GM21423 (cell line): ENCODE measurements around the gene ABHD14A.
A peak's percentile ranks its signal among the peaks of the same experiment; 100 is the strongest.

Source experiments
- ATAC-seq: cut with Tn5 transposase; IDR thresholded peaks from one replicate; pipeline ENCODE4 v1.9.1; 2021; ENCODE audit warnings: mild to moderate bottlenecking, moderate library complexity; ENCODE audit not compliant: unreplicated experiment

The ABHD14A gene

DNA sequence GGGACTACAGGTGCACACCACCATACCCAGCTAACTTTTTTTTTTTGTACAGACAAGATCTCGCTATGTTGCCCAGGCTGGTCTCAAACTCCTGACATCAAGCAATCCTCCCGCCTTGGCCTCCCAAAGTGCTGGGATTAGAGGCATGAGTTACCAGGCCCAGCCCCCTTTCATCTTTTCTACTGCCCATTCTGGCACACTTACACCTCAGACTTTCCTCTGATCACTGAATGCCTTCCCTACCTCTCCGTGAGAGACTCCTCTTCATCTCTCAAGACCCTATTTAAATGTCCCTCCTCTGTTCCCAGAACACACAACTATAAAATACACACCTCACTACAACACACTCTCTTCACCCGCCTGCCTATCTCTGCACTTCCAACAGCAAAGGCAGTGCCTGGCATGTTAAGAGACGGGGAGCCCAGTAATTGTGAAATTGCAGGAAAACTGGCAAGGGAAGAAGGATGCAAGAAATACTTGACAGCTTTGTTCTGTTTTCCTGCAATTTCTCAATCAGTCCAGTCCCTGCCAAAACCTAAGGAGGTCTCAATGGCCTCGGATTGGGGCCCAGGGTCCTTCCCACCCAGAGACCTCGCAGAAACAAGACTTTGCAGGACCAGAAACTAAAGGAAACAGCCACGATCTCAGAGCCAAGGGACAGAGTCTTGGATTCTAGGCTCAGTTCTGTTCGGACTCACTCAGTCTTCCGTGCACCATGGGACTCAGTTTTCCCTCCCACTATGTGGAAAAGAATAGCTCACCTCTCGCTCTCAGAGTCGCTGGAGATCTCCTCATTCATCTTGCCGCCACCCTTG lies 34.0 kb upstream of the ABHD14A start:
- no peak for ATAC-seq

DNA sequence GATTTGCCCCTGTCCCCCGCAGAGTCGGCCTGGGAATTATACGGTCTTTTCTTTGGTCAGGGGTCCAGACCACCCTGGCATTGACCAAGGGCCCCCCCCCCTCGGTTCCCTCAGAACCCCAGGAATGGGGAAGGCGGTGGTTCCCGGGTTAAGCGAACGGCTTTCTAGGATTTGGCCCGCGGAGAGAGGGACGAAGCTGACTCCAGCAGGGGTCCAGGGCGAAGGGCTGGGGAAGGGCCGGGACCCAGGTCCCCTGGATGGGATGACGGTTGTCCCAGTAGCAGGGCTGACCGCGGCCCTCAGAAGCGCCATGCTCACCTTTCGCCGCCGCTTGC lies 33.4 kb upstream of the ABHD14A start:
- no peak for ATAC-seq

GRCh38 chr3:51941798-51942602 lies 32.9 kb upstream of the ABHD14A start, which contains the start of the genes PARP3 and RRP9:
TSS of gene PARP3 (plus strand) at chr3:51942363. CDS start at chr3:51943356, 993 bp downstream.
TSS of gene RRP9 (minus strand) at chr3:51941904. CDS start at chr3:51941867, 37 bp downstream.
- ATAC-seq, result peak; percentile 86

DNA sequence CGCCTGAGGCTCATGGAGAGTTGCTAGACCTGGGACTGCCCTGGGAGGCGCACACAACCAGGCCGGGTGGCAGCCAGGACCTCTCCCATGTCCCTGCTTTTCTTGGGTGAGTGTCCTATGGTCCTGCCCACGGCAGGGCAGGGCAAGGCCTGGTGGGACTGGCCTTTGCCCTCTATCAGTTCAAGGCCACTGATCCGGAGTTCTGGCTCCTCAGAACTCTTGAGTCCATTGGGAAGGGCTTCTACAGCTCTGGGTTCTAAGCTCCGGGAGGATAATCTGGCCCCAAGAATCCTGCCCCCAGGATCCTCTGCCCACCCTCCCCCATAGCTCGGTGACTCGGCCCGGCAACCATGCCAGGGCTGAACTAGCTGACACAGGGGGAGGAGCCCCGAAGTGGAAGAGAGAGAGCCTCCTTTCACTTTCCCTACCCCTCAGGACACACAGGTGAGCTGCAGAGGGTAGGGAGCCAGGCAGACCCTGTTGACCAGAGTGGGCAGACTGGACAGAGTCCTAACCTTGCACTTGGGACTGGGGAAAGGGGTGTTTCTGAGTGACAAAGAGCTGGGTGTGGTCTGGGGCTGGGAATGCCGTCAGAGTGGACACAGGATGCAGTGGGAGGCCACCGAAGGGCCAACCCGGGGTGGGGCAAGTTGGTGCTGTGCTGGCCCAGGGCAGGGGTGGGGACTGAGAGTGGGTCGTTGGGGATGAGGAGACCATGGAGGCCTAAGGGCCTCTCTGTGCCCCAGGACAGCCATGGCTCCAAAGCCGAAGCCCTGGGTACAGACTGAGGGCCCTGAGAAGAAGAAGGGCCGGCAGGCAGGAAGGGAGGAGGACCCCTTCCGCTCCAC lies 32.0 kb upstream of the ABHD14A start:
- peak; percentile 28 for ATAC-seq

DNA sequence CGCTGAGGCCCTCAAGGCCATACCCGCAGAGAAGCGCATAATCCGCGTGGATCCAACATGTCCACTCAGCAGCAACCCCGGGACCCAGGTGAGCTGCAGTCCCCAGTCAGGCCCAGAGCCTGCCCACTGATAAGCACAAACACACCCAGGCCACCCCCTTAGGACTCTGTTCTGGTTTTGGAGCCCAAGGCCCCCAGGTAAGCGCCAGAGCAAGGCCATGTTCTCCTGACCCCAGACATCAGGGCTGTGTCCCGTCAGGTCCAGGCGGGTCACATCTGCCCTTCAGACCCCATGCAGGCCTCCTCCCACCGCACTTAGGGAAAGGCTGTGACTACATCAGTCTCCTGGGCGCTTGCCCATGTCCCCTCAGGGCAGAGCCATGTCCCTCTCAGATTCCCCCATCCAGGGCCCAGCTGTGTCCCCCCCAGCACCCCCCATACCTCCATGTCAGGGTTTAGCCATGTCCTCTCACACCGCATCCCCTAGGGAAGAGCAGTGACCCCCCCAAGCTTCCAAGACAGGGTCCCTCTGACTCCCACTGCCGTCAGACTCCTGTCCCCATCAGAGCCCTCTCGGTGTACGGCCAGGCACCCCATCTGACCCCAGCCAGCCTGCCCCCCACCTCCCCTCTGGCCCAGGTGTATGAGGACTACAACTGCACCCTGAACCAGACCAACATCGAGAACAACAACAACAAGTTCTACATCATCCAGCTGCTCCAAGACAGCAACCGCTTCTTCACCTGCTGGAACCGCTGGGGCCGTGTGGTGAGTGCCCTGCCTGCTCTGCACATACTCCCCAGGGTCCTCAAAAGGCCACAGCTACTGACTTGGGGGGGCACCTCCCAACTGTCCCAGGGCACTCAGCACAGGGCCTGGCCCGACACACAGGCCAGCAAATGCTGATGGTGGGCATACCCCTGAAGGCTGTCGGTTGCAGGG lies 31.1 kb upstream of the ABHD14A start:
- ATAC-seq, result no peak

DNA sequence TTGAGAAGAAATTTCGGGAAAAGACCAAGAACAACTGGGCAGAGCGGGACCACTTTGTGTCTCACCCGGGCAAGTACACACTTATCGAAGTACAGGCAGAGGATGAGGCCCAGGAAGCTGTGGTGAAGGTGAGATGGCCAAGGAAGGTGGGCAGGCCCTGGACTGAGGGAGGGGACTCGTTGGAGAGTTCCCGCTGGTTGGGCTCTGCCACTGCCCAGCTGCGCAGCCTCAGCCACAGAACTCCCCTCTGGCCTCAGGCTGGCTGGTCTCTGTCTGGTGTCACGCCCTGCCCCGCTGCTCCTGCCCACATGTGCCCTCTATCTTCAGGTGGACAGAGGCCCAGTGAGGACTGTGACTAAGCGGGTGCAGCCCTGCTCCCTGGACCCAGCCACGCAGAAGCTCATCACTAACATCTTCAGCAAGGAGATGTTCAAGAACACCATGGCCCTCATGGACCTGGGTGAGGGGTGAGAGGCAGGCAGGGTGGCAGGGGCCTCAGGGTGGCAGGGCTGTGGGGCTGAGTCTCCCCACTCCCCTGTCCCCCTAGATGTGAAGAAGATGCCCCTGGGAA lies 30.3 kb upstream of the ABHD14A start:
- ATAC-seq, result no peak

GRCh38 chr3:51945031-51945840 lies 29.6 kb upstream of the ABHD14A start:
- no peak for ATAC-seq

DNA sequence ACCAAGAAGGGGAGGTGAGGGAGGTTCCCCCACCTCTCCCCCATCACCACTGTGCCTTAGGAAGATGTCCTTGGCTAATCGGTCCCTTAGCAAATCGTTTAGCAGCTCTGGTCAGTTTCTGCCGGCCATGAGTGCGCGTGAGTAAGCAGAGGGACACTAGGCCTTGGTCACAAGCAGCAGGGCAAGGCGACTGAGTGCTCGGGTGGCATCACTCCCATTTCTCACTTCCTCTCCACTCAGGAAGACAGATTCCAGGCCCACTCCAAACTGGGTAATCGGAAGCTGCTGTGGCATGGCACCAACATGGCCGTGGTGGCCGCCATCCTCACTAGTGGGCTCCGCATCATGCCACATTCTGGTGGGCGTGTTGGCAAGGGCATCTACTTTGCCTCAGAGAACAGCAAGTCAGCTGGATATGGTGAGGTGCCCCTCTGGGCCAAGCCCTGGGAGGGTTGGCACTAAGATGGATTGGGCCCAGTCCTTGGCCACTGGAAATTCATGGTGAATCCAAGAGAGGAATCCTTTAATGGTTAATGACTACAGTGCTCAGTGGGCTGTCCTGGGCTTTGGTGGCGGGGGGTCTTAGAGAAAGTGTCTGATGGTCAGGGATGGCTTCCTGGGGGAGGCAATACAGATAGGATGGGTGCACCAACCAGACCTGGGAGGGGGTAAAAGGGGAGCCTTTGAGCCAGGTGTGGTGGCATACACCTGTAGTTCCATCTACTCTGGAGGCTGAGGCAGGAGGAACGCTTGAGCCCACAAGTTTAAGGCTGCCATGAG lies 28.7 kb upstream of the ABHD14A start:
- ATAC-seq, result no peak

- no peak for ATAC-seq
These were observed 28.1 kb upstream of the ABHD14A start for GRCh38 chr3:51946796-51947195.

GRCh38 chr3:51947215-51947900 lies 27.5 kb upstream of the ABHD14A start:
- no peak for ATAC-seq

- ATAC-seq, result no peak
These were observed 26.8 kb upstream of the ABHD14A start for GRCh38 chr3:51948016-51948580.

GRCh38 chr3:51949121-51949520 lies 25.7 kb upstream of the ABHD14A start:
- ATAC-seq, result no peak

DNA sequence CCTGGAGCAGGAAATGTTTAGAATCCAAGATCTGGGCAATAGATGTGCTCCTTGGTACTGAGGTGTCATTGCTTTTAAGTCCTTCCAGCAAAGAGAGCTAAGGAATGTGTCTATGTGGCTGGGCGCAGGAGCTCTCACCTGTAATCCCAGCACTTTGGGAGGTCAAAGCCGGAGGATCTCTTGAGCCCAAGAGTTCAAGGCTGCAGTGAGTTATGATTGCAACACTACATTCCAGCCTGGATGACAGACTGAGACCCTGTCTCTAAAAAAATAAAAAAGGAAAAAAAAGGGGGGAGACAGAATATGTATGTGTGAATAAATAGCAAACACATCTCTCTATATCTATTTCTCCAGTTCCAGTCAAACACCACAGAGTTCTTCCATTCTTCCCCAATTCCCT lies 24.0 kb upstream of the ABHD14A start:
- ATAC-seq, result no peak

GRCh38 chr3:51953445-51953844 lies 21.4 kb upstream of the ABHD14A start:
- no peak for ATAC-seq

DNA sequence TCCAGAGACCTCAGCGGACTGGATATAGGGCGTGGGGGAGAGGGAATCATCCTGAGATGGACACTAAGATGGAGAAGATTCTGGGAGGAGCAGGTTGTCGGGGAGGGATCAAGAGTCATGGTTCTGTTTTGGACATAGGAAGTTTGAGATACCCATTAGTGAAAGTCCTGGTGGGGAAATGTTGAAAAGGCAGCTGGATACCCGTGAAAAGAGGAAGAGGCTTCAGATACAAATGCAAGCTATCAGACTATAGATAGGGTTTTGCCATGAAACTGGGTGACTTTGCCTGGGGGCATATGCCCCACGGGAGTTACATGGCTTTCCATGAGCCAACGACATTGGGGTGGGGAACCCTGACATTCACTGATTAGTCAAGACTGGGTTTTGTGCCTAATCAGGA lies 20.8 kb upstream of the ABHD14A start:
- no peak for ATAC-seq

DNA sequence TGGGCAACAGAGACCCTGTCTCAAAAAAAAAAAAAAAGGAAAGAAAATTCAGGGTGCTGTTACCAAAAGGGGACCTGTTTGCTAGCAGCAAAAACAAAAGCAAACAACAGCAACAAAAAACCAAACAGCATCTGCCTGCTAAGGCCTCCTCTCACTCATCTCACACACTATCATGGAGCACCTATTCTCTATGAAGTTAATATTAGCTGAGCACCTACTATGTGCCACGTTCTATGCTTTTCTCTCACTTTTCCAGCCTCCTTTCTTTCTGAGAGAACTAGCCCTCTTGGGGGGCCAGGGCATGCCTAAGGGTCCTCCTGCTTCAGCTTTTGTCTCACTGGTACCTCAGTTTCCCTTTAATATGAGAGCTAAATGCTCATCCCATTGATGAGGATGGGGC lies 20.2 kb upstream of the ABHD14A start:
- no peak for ATAC-seq

GRCh38 chr3:51955175-51955892 lies 19.5 kb upstream of the ABHD14A start, which contains the start of gene GPR62:
TSS of gene GPR62 (plus strand) at chr3:51955381. CDS start at chr3:51955653, 272 bp downstream.
- no peak for ATAC-seq
